Prostate gland (tissue), 2 donors: ENCODE results near the gene COL6A1.

ENCODE experiments used
- CTCF ChIP-seq, 4 experiments: fragments of 200-600 bp in 2 of 4; fragments of 450-650 bp in 2 of 4; sonication (generic) in 2 of 4; IDR thresholded peaks; 1 replicate in 3 of 4; 2 replicates in 1 of 4; pipeline ENCODE4 v1.5.1; 2016 to 2019; ENCODE audit warnings: antibody characterized with exemption in 4 of 4, mild to moderate bottlenecking in 2 of 4, moderate library complexity in 2 of 4
- POLR2A ChIP-seq: fragments of 450-650 bp; IDR thresholded peaks from one replicate; pipeline ENCODE4 v1.6.1; 2016; ENCODE audit warnings: antibody characterized with exemption, mild to moderate bottlenecking
- POLR2AphosphoS5 ChIP-seq: sonication (generic); formaldehyde crosslinking; IDR thresholded peaks from one replicate; pipeline ENCODE4 v1.6.1; 2017; ENCODE audit warnings: antibody characterized with exemption

GRCh38 chr21:45943630-45944540 lies 37.7 kb upstream of the COL6A1 start:
- no peak for TF ChIP-seq CTCF (IDR thresholded peaks at IDR 0.05)
- TF ChIP-seq POLR2A = no peak
- TF ChIP-seq POLR2AphosphoS5 = no peak
